DND-41 (cell line): ENCODE results near the gene MARS1.

Source experiments
- EZH2 ChIP-seq: IDR thresholded peaks from 3 replicates; pipeline ENCODE4 v1.6.1; 2012; ENCODE audit warnings: borderline replicate concordance, low read depth, mild to moderate bottlenecking, moderate library complexity, low read length, inconsistent platforms; ENCODE audit not compliant: severe bottlenecking
- TF ChIP-seq, protein P1 (sequence below): IDR thresholded peaks from 2 replicates; pipeline ENCODE4 v1.5.1; 2012; ENCODE audit warnings: borderline replicate concordance, low read length, moderate library complexity, mild to moderate bottlenecking; ENCODE audit not compliant: poor library complexity, severe bottlenecking; ENCODE audit errors: extremely low read depth

DNA sequence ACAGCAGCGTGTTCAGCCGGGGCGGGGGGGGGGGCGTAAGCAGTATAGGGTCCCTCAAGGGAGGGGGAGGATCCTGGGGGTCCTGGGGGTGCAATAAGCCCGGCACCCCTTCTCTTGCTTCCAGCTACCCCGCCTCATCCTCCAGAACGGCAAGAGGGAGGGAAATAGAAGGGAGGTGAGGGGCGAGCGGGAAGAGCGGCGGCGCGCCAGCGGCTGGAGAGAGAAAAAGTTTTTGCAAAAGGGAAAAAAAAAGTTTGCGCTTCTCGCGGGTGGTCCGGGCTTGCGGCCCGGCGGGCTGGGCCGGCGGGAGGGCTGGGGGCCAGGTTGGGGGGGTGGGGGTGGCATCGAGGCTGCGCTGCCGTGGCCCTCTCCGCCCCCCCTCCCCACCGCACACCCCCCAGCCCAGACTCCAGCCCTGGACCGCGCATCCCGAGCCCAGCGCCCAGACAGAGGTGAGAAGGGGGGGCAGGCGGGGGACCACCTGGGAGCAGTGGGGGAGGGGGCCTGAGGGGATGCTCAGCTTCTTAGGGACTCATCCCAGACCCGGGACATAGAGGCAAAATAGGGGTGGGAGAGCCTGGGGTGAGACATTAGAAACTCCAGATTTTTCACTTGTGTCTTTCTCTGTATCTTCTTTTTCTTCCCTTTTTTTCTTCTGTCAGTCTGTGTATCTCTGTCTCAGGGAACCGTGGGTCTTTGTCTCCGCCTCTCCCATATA, 28.0 kb upstream of the MARS1 start, which contains the start of gene GLI1:
- TF ChIP-seq, protein P1, sequence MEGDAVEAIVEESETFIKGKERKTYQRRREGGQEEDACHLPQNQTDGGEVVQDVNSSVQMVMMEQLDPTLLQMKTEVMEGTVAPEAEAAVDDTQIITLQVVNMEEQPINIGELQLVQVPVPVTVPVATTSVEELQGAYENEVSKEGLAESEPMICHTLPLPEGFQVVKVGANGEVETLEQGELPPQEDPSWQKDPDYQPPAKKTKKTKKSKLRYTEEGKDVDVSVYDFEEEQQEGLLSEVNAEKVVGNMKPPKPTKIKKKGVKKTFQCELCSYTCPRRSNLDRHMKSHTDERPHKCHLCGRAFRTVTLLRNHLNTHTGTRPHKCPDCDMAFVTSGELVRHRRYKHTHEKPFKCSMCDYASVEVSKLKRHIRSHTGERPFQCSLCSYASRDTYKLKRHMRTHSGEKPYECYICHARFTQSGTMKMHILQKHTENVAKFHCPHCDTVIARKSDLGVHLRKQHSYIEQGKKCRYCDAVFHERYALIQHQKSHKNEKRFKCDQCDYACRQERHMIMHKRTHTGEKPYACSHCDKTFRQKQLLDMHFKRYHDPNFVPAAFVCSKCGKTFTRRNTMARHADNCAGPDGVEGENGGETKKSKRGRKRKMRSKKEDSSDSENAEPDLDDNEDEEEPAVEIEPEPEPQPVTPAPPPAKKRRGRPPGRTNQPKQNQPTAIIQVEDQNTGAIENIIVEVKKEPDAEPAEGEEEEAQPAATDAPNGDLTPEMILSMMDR: no peak
- no peak for TF ChIP-seq EZH2
